ENCODE results near the gene HDAC4. TPM values are rescaled to one million over a fixed set of nuclear protein-coding genes. Genes with fewer than 3 reads are reported as not detected.

HDAC4 gene
- total and polyA plus RNA-seq, 2 experiments from 2014 or later = 8.1 to 41.8 TPM

GRCh38 chr2:239368906-239369552, 31.8 kb downstream of the HDAC4 start:
- Histone ChIP-seq H3K79me2 (replicated peaks; ENCODE audit: insufficient read depth) (peaks cover 86% of the 10 kb centered on the region), H3F3A (replicated peaks; ENCODE audit: low read depth) (no peaks in the 10 kb centered on the region), H3K9me2 (ENCODE audit: insufficient read depth) (no peaks in the 10 kb centered on the region), H4K20me1 (replicated peaks; ENCODE audit: insufficient read depth) (peaks cover 18% of the 10 kb centered on the region), H3K27me3 (ENCODE audit: insufficient read depth) (no peaks in the 10 kb centered on the region), H2AFZ (no peak overlapping the region), H3K4me3 (no peak overlapping the region), H3K4me2 (no peak overlapping the region), H3K27ac (ENCODE audit: low read depth) (no peak overlapping the region), H3K4me1 (ENCODE audit: insufficient read depth) (no peaks in the 10 kb centered on the region; the same call in 1 of the 2 replicates), H3K36me3 (ENCODE audit: insufficient read depth) (no peaks in the 10 kb centered on the region)
- TF ChIP-seq JUNB (IDR thresholded peaks at IDR 0.05; ENCODE audit: unreplicated experiment) (no peak), ZNF114 (CRISPR knock-in tag; IDR thresholded peaks at IDR 0.05) (no peak), STAT1 (IDR thresholded peaks at IDR 0.05; ENCODE audit: unreplicated experiment) (no peak), POLR2AphosphoS5 (IDR thresholded peaks at IDR 0.05; ENCODE audit: low read depth) (no peak), EZH2 (IDR thresholded peaks at IDR 0.05; ENCODE audit: low read depth, unreplicated experiment) (no peak), ZNF331 (CRISPR knock-in tag; IDR thresholded peaks at IDR 0.05; ENCODE audit: low read depth) (no peak), NANOG (IDR thresholded peaks at IDR 0.05; ENCODE audit: borderline replicate concordance) (no peak), EZH2phosphoT487 (IDR thresholded peaks at IDR 0.05; ENCODE audit: unreplicated experiment) (no peak), CREB1 (CRISPR knock-in tag; IDR thresholded peaks at IDR 0.05; ENCODE audit: low read depth) (no peak)
- TF ChIP-seq, protein P1, sequence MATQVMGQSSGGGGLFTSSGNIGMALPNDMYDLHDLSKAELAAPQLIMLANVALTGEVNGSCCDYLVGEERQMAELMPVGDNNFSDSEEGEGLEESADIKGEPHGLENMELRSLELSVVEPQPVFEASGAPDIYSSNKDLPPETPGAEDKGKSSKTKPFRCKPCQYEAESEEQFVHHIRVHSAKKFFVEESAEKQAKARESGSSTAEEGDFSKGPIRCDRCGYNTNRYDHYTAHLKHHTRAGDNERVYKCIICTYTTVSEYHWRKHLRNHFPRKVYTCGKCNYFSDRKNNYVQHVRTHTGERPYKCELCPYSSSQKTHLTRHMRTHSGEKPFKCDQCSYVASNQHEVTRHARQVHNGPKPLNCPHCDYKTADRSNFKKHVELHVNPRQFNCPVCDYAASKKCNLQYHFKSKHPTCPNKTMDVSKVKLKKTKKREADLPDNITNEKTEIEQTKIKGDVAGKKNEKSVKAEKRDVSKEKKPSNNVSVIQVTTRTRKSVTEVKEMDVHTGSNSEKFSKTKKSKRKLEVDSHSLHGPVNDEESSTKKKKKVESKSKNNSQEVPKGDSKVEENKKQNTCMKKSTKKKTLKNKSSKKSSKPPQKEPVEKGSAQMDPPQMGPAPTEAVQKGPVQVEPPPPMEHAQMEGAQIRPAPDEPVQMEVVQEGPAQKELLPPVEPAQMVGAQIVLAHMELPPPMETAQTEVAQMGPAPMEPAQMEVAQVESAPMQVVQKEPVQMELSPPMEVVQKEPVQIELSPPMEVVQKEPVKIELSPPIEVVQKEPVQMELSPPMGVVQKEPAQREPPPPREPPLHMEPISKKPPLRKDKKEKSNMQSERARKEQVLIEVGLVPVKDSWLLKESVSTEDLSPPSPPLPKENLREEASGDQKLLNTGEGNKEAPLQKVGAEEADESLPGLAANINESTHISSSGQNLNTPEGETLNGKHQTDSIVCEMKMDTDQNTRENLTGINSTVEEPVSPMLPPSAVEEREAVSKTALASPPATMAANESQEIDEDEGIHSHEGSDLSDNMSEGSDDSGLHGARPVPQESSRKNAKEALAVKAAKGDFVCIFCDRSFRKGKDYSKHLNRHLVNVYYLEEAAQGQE (IDR thresholded peaks at IDR 0.05; ENCODE audit: unreplicated experiment) = no peak
- TF ChIP-seq, protein P2, sequence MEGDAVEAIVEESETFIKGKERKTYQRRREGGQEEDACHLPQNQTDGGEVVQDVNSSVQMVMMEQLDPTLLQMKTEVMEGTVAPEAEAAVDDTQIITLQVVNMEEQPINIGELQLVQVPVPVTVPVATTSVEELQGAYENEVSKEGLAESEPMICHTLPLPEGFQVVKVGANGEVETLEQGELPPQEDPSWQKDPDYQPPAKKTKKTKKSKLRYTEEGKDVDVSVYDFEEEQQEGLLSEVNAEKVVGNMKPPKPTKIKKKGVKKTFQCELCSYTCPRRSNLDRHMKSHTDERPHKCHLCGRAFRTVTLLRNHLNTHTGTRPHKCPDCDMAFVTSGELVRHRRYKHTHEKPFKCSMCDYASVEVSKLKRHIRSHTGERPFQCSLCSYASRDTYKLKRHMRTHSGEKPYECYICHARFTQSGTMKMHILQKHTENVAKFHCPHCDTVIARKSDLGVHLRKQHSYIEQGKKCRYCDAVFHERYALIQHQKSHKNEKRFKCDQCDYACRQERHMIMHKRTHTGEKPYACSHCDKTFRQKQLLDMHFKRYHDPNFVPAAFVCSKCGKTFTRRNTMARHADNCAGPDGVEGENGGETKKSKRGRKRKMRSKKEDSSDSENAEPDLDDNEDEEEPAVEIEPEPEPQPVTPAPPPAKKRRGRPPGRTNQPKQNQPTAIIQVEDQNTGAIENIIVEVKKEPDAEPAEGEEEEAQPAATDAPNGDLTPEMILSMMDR (conservative IDR thresholded peaks at IDR 0.05; ENCODE audit: low read depth in 2 of 2) = no peak
- Mint-ChIP-seq H3K36me3 (ENCODE audit: low read depth) (no peaks in the 10 kb centered on the region; the same call in 2 of the 3 replicates), H3K27me3 (ENCODE audit: insufficient read depth, low read depth, poor library complexity) (peaks cover 3% of the 10 kb centered on the region), H3K27ac (no peak overlapping the region), H3K9me3 (no peaks in the 10 kb centered on the region), H3K4me1 (peaks cover 5% of the 10 kb centered on the region; the same call in 1 of the 3 replicates), H3K4me3 (no peak overlapping the region)
- DNase-seq (ENCODE audit: low spot score) = no peak
- no peak for ATAC-seq

Data from GM23338 (cell line).